Keratinocyte (primary cell): ENCODE data around the gene PARP3.

Experiments
- EZH2 ChIP-seq: IDR thresholded peaks from one replicate; pipeline ENCODE4 v1.6.1; 2012; ENCODE audit warnings: inconsistent platforms, mild to moderate bottlenecking, low read length, moderate library complexity
- TF ChIP-seq, protein P1 (sequence below), 3 experiments: IDR thresholded peaks in 1 of 3; conservative IDR thresholded peaks in 1 of 3; optimal IDR thresholded peaks in 1 of 3; 2 replicates in 2 of 3; 3 replicates in 1 of 3; pipeline versions ENCODE3 to v1.5.1; 2011; ENCODE audit warnings: low read length in 3 of 3, mild to moderate bottlenecking in 3 of 3, moderate library complexity in 2 of 3, control low read depth in 1 of 3, inconsistent platforms in 1 of 3; ENCODE audit not compliant: insufficient read depth in 2 of 3; ENCODE audit errors: extremely low read depth in 1 of 3

DNA sequence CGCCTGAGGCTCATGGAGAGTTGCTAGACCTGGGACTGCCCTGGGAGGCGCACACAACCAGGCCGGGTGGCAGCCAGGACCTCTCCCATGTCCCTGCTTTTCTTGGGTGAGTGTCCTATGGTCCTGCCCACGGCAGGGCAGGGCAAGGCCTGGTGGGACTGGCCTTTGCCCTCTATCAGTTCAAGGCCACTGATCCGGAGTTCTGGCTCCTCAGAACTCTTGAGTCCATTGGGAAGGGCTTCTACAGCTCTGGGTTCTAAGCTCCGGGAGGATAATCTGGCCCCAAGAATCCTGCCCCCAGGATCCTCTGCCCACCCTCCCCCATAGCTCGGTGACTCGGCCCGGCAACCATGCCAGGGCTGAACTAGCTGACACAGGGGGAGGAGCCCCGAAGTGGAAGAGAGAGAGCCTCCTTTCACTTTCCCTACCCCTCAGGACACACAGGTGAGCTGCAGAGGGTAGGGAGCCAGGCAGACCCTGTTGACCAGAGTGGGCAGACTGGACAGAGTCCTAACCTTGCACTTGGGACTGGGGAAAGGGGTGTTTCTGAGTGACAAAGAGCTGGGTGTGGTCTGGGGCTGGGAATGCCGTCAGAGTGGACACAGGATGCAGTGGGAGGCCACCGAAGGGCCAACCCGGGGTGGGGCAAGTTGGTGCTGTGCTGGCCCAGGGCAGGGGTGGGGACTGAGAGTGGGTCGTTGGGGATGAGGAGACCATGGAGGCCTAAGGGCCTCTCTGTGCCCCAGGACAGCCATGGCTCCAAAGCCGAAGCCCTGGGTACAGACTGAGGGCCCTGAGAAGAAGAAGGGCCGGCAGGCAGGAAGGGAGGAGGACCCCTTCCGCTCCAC is 664 bp downstream of the PARP3 start:
- TF ChIP-seq, protein P1, sequence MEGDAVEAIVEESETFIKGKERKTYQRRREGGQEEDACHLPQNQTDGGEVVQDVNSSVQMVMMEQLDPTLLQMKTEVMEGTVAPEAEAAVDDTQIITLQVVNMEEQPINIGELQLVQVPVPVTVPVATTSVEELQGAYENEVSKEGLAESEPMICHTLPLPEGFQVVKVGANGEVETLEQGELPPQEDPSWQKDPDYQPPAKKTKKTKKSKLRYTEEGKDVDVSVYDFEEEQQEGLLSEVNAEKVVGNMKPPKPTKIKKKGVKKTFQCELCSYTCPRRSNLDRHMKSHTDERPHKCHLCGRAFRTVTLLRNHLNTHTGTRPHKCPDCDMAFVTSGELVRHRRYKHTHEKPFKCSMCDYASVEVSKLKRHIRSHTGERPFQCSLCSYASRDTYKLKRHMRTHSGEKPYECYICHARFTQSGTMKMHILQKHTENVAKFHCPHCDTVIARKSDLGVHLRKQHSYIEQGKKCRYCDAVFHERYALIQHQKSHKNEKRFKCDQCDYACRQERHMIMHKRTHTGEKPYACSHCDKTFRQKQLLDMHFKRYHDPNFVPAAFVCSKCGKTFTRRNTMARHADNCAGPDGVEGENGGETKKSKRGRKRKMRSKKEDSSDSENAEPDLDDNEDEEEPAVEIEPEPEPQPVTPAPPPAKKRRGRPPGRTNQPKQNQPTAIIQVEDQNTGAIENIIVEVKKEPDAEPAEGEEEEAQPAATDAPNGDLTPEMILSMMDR (optimal IDR thresholded peaks at IDR 0.05 in 1 of 3, IDR thresholded peaks at IDR 0.05 in 1 of 3, conservative IDR thresholded peaks at IDR 0.05 in 1 of 3; ENCODE audit: extremely low read depth in 1 of 3, insufficient read depth in 2 of 3, low read length in 3 of 3), result no peak
- no peak for TF ChIP-seq EZH2
